Liver (tissue), 9 donors: Measurements from ENCODE around the gene RPA3. TPM values are rescaled to one million over a fixed set of nuclear protein-coding genes. Genes with fewer than 3 reads are reported as not detected.

Experiments
- DNase-seq: peaks from one replicate; pipeline ENCODE4 v3.0.0-alpha.2; 2017; ENCODE audit warnings: low spot score
- H3K27ac ChIP-seq, 2 donors: one replicate each; pipeline ENCODE4 v1.7.0; 2013; ENCODE audit warnings: inconsistent platforms in 2 of 2, low read length in 2 of 2, control low read depth in 1 of 2, low read depth in 1 of 2, mild to moderate bottlenecking in 1 of 2
- H3K27me3 ChIP-seq, 4 donors: one replicate each; pipeline versions ENCODE4 v1.6.1 to v1.7.0; 2013; ENCODE audit warnings: low read length in 3 of 4, inconsistent platforms in 1 of 4, mild to moderate bottlenecking in 1 of 4, moderate library complexity in 1 of 4; ENCODE audit not compliant: control insufficient read depth in 4 of 4, insufficient read depth in 4 of 4
- H3K36me3 ChIP-seq, 4 donors: one replicate each; pipeline versions ENCODE4 v1.6.1 to v1.7.0; 2013; ENCODE audit warnings: low read length in 3 of 4, mild to moderate bottlenecking in 3 of 4, low read depth in 1 of 4, moderate library complexity in 1 of 4; ENCODE audit not compliant: control insufficient read depth in 4 of 4, insufficient read depth in 3 of 4
- H3K4me1 ChIP-seq, 4 donors: one replicate each; pipeline versions ENCODE4 v1.6.1 to v1.7.0; 2013; ENCODE audit warnings: low read length in 3 of 4, mild to moderate bottlenecking in 3 of 4, moderate library complexity in 1 of 4; ENCODE audit not compliant: control insufficient read depth in 4 of 4, insufficient read depth in 4 of 4
- H3K4me3 ChIP-seq, 3 donors: one replicate each; pipeline versions ENCODE4 v1.6.1 to v1.7.0; 2013; ENCODE audit warnings: low read length in 3 of 3, control low read depth in 1 of 3, low read depth in 1 of 3, mild to moderate bottlenecking in 1 of 3
- H3K9ac ChIP-seq, 2 donors: one replicate each; pipeline ENCODE4 v1.7.0; 2013; ENCODE audit warnings: low read length in 2 of 2, mild to moderate bottlenecking in 2 of 2, moderate library complexity in 2 of 2, control low read depth in 1 of 2, low read depth in 1 of 2
- H3K9me3 ChIP-seq, 4 donors: one replicate each; pipeline versions ENCODE4 v1.6.1 to v1.7.0; 2013; ENCODE audit warnings: low read length in 3 of 4; ENCODE audit not compliant: control insufficient read depth in 4 of 4
- ATF3 ChIP-seq: IDR thresholded peaks from 2 replicates; pipeline ENCODE4 v1.6.1; 2016; ENCODE audit warnings: antibody characterized with exemption
- EGR1 ChIP-seq, 2 donors: IDR thresholded peaks; 2 replicates each; pipeline ENCODE4 v1.6.1; 2016 to 2018; ENCODE audit warnings: antibody characterized with exemption in 2 of 2, low read depth in 2 of 2
- FOXA1 ChIP-seq: IDR thresholded peaks from 2 replicates; pipeline ENCODE4 v1.6.1; 2016; ENCODE audit warnings: antibody characterized with exemption
- FOXA2 ChIP-seq: IDR thresholded peaks from 2 replicates; pipeline ENCODE4 v1.6.1; 2016; ENCODE audit warnings: antibody characterized with exemption
- GABPA ChIP-seq, 2 donors: IDR thresholded peaks in 1 of 2; conservative IDR thresholded peaks in 1 of 2; 2 replicates each; pipeline ENCODE4 v1.6.1; 2016; ENCODE audit warnings: antibody characterized with exemption in 2 of 2, mild to moderate bottlenecking in 1 of 2, moderate library complexity in 1 of 2
- HNF4A ChIP-seq, 2 donors: conservative IDR thresholded peaks; 2 replicates each; pipeline ENCODE4 v1.6.1; 2016; ENCODE audit warnings: antibody characterized with exemption in 2 of 2, mild to moderate bottlenecking in 2 of 2
- HNF4G ChIP-seq: IDR thresholded peaks from 2 replicates; pipeline ENCODE4 v1.6.1; 2016; ENCODE audit warnings: antibody characterized with exemption
- JUND ChIP-seq, 2 donors: IDR thresholded peaks; 2 replicates each; pipeline ENCODE4 v1.6.1; 2016; ENCODE audit warnings: antibody characterized with exemption in 2 of 2
- NR2F2 ChIP-seq: IDR thresholded peaks from 2 replicates; pipeline ENCODE4 v1.6.1; 2016; ENCODE audit warnings: antibody characterized with exemption
- RAD21 ChIP-seq, 2 donors: IDR thresholded peaks; 2 replicates each; pipeline ENCODE4 v1.6.1; 2016; ENCODE audit warnings: antibody characterized with exemption in 2 of 2, mild to moderate bottlenecking in 2 of 2
- RXRA ChIP-seq, 2 donors: IDR thresholded peaks; 2 replicates each; pipeline ENCODE4 v1.6.1; 2017 to 2018; ENCODE audit warnings: antibody characterized with exemption in 2 of 2, mild to moderate bottlenecking in 1 of 2
- SP1 ChIP-seq: IDR thresholded peaks from 2 replicates; pipeline ENCODE4 v1.6.1; 2018; ENCODE audit warnings: antibody characterized with exemption, mild to moderate bottlenecking
- TAF1 ChIP-seq: conservative IDR thresholded peaks from 2 replicates; pipeline ENCODE4 v1.6.1; 2016; ENCODE audit warnings: antibody characterized with exemption, mild to moderate bottlenecking
- YY1 ChIP-seq: IDR thresholded peaks from 2 replicates; pipeline ENCODE4 v1.6.1; 2016; ENCODE audit warnings: antibody characterized with exemption, mild to moderate bottlenecking
- WGBS: extraction: QIAGEN DNeasy Blood & Tissue Kit; methylation state at CpG from one replicate; pipeline ENCODE4 v1.1.7; 2013; 5-methylcytosine and 5-hydroxymethylcytosine counted together
- polyA plus RNA-seq, 2 donors: library from polyadenylated mRNA; stranded (reverse) in 1 of 2; unstranded in 1 of 2; fragments of 200-250 nt in 1 of 2; fragments of >200 nt in 1 of 2; fragmentation: Nextera tagmentation in 1 of 2; extraction: Ambion mirVana in 1 of 2; gene quantifications; one replicate each; pipeline versions ENCODE4 v1.2.1 to v1.2.3, GENCODE V29; 2013 to 2015
- total RNA-seq, 2 donors: library from RNA; depleted of rRNA; stranded (reverse); fragments of >200 nt; gene quantifications; one replicate each; pipeline ENCODE4 v1.2.3, GENCODE V29; 2014
- TF ChIP-seq, protein P1 (sequence below): IDR thresholded peaks from 2 replicates; pipeline ENCODE4 v1.6.1; 2016; ENCODE audit warnings: antibody characterized with exemption
- TF ChIP-seq, protein P2 (sequence below): IDR thresholded peaks from 2 replicates; pipeline ENCODE4 v1.6.1; 2016; ENCODE audit warnings: antibody characterized with exemption
- TF ChIP-seq, protein P3 (sequence below): fragments of 150-350 bp; IDR thresholded peaks from 2 replicates; pipeline ENCODE4 v1.5.1; 2017; ENCODE audit warnings: improper control_type of control experiment, low read depth, low read length; ENCODE audit not compliant: missing input control
- donor health status: healthy.
- donor health status: healthy.
- donor health status: healthy.
- donor health status: healthy.
- donor health status: healthy.

Gene RPA3
- total and polyA plus RNA-seq, 4 donors: 13.0 to 53.1 (median 18.6) TPM

DNA sequence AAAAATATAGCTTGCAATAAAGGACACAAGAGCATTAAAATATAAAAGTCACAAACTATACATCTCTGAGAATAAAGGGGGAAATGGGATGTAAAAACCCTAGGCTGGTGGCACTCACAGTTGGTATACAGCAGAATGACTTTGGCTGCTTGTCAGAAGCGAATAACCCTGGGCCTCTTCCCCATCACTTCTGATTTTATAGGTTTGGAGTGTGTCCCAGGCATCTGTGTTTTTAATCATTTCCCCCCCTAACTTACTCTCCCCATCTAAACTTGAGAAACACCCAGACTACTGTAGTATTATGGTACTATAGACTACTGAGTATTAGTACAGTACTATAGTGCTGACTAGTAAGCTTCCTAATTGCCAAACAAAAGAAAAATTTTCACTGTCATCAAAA, 1.8 kb upstream of the RPA3 start:
- H3K9ac ChIP-seq: no peak overlapping the region
- no peak for DNase-seq
- no peak overlapping the region for H3K4me3 ChIP-seq
- H3K27me3 ChIP-seq: no peaks in the 10 kb centered on the region
- H3K9me3 ChIP-seq: no peaks in the 10 kb centered on the region
- no peak overlapping the region for H3K27ac ChIP-seq
- TF ChIP-seq, protein P1, sequence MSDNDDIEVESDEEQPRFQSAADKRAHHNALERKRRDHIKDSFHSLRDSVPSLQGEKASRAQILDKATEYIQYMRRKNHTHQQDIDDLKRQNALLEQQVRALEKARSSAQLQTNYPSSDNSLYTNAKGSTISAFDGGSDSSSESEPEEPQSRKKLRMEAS: no peak
- TF ChIP-seq HNF4A (conservative IDR thresholded peaks at IDR 0.05) (no peak), EGR1 (IDR thresholded peaks at IDR 0.05; ENCODE audit: low read depth in 2 of 2) (no peak)
- no peaks in the 10 kb centered on the region for H3K36me3 ChIP-seq
- WGBS: 96% methylated on average over 1 of the region's 1 CpG
- H3K4me1 ChIP-seq: no peaks in the 10 kb centered on the region

DNA sequence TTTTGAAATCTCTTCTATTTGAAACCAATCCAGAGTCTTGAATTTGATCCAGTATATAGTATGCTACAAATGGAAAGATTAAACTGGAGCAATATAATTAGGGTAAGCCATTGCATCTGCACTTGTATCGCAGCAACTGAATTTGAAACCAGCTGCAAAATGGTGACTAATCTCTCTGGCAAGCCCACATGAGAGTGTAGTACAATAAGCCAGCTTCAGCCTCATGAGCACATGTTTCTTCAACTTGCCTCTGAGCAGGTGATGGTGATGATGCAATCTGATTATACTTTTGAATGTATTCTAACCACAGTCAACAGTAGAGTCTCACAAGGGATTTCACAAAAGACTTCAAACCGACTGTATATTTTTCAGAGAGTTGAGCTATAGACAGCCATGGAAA, 829 bp upstream of the RPA3 start:
- no peaks in the 10 kb centered on the region for H3K27me3 ChIP-seq
- DNase-seq: no peak
- 81% methylated on average over 2 of the region's 2 CpGs for WGBS

GRCh38 chr7:7713730-7714129, 4.7 kb downstream of the RPA3 start:
- Histone ChIP-seq H3K4me3 (no peak overlapping the region), H3K9ac (no peak overlapping the region), H3K27ac (no peak overlapping the region), H3K9me3 (no peaks in the 10 kb centered on the region), H3K27me3 (no peaks in the 10 kb centered on the region), H3K4me1 (no peaks in the 10 kb centered on the region), H3K36me3 (no peaks in the 10 kb centered on the region)
- no peak for TF ChIP-seq ATF3
- TF ChIP-seq HNF4G: no peak
- TF ChIP-seq, protein P1: no peak
- TF ChIP-seq, protein P2, sequence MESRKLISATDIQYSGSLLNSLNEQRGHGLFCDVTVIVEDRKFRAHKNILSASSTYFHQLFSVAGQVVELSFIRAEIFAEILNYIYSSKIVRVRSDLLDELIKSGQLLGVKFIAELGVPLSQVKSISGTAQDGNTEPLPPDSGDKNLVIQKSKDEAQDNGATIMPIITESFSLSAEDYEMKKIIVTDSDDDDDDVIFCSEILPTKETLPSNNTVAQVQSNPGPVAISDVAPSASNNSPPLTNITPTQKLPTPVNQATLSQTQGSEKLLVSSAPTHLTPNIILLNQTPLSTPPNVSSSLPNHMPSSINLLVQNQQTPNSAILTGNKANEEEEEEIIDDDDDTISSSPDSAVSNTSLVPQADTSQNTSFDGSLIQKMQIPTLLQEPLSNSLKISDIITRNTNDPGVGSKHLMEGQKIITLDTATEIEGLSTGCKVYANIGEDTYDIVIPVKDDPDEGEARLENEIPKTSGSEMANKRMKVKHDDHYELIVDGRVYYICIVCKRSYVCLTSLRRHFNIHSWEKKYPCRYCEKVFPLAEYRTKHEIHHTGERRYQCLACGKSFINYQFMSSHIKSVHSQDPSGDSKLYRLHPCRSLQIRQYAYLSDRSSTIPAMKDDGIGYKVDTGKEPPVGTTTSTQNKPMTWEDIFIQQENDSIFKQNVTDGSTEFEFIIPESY: no peak
- no peak for TF ChIP-seq RAD21 (IDR thresholded peaks at IDR 0.05)
- no peak for TF ChIP-seq EGR1 (IDR thresholded peaks at IDR 0.05; ENCODE audit: low read depth in 2 of 2)
- TF ChIP-seq JUND (IDR thresholded peaks at IDR 0.05): no peak
- TF ChIP-seq TAF1: no peak
- TF ChIP-seq GABPA (IDR thresholded peaks at IDR 0.05 in 1 of 2, conservative IDR thresholded peaks at IDR 0.05 in 1 of 2): no peak
- TF ChIP-seq FOXA2: no peak
- TF ChIP-seq SP1: no peak
- no peak for TF ChIP-seq HNF4A (conservative IDR thresholded peaks at IDR 0.05)
- TF ChIP-seq, protein P3, sequence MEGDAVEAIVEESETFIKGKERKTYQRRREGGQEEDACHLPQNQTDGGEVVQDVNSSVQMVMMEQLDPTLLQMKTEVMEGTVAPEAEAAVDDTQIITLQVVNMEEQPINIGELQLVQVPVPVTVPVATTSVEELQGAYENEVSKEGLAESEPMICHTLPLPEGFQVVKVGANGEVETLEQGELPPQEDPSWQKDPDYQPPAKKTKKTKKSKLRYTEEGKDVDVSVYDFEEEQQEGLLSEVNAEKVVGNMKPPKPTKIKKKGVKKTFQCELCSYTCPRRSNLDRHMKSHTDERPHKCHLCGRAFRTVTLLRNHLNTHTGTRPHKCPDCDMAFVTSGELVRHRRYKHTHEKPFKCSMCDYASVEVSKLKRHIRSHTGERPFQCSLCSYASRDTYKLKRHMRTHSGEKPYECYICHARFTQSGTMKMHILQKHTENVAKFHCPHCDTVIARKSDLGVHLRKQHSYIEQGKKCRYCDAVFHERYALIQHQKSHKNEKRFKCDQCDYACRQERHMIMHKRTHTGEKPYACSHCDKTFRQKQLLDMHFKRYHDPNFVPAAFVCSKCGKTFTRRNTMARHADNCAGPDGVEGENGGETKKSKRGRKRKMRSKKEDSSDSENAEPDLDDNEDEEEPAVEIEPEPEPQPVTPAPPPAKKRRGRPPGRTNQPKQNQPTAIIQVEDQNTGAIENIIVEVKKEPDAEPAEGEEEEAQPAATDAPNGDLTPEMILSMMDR: no peak
- no peak for TF ChIP-seq RXRA (IDR thresholded peaks at IDR 0.05)
- TF ChIP-seq NR2F2: no peak
- 89% methylated on average over 4 of the region's 4 CpGs for WGBS
- DNase-seq: no peak

More for the DNA sequence above, 829 bp upstream of the RPA3 start:
- no peaks in the 10 kb centered on the region for H3K36me3 ChIP-seq
- H3K4me1 ChIP-seq: no peaks in the 10 kb centered on the region
- H3K27ac ChIP-seq: no peak overlapping the region
- TF ChIP-seq, protein P1: peak; percentile 18
- TF ChIP-seq RAD21 (IDR thresholded peaks at IDR 0.05): no peak
- TF ChIP-seq, protein P2: no peak
- TF ChIP-seq HNF4G: no peak
- TF ChIP-seq FOXA1: no peak
- TF ChIP-seq ATF3: peak; percentile 69
- peak; percentile 19 for TF ChIP-seq YY1
- no peaks in the 10 kb centered on the region for H3K9me3 ChIP-seq
- no peak overlapping the region for H3K4me3 ChIP-seq
- no peak overlapping the region for H3K9ac ChIP-seq
